MV-4-11 (cell line): ENCODE measurements around the gene ATXN7L1.

Source experiments
- DNase-seq: peaks from one replicate; lab custom pipeline; 2025; lab: John Stamatoyannopoulos, UW

The ATXN7L1 gene

GRCh38 chr7:105827151-105827875 is 49.1 kb downstream of the ATXN7L1 start:
- DNase-seq: no peak

GRCh38 chr7:105826143-105826542 is 50.3 kb downstream of the ATXN7L1 start:
- no peak for DNase-seq

- DNase-seq: peak; percentile 45
Measured at GRCh38 chr7:105825371-105825770, 51.0 kb downstream of the ATXN7L1 start.

- DNase-seq: no peak
Measured at GRCh38 chr7:105822806-105823205, 53.6 kb downstream of the ATXN7L1 start.

- DNase-seq: no peak
Measured at GRCh38 chr7:105821527-105821926, 54.9 kb downstream of the ATXN7L1 start.

GRCh38 chr7:105820363-105821066 is 55.9 kb downstream of the ATXN7L1 start:
- DNase-seq: no peak

- DNase-seq: no peak
Measured at GRCh38 chr7:105819559-105819958, 56.8 kb downstream of the ATXN7L1 start.

- DNase-seq: no peak
Measured at GRCh38 chr7:105816954-105817615, 59.3 kb downstream of the ATXN7L1 start.

GRCh38 chr7:105816266-105816843 is 60.0 kb downstream of the ATXN7L1 start:
- peak; percentile 50 for DNase-seq

- no peak for DNase-seq
Measured at GRCh38 chr7:105815576-105815975, 60.8 kb downstream of the ATXN7L1 start.

GRCh38 chr7:105814481-105814880 is 61.9 kb downstream of the ATXN7L1 start:
- DNase-seq: no peak

- no peak for DNase-seq
Measured at GRCh38 chr7:105811189-105811847, 65.1 kb downstream of the ATXN7L1 start.

GRCh38 chr7:105810556-105810955 is 65.8 kb downstream of the ATXN7L1 start:
- DNase-seq: no peak

GRCh38 chr7:105808703-105809590 is 67.5 kb downstream of the ATXN7L1 start:
- peak; percentile 95 for DNase-seq

- DNase-seq: no peak
Measured at GRCh38 chr7:105808209-105808608, 68.2 kb downstream of the ATXN7L1 start.

GRCh38 chr7:105807448-105807762 is 69.0 kb downstream of the ATXN7L1 start:
- DNase-seq: no peak

GRCh38 chr7:105806592-105807447 is 69.6 kb downstream of the ATXN7L1 start:
- DNase-seq: peak; percentile 72

- no peak for DNase-seq
Measured at GRCh38 chr7:105805447-105806019, 70.9 kb downstream of the ATXN7L1 start.

- no peak for DNase-seq
Measured at GRCh38 chr7:105803429-105803736, 73.0 kb downstream of the ATXN7L1 start.
